Thyroid gland (tissue), 4 donors: ENCODE results near the gene ITCH. TPM values are rescaled to one million over a fixed set of nuclear protein-coding genes. Genes with fewer than 3 reads are reported as not detected.
A peak's percentile ranks its signal among the peaks of the same experiment; 100 is the strongest.

Source experiments
- DNase-seq, 2 donors: peaks; one replicate each; pipeline ENCODE4 v3.0.0-alpha.2; 2019
- H3K27ac ChIP-seq, 3 donors: fragments of 200-600 bp; sonication (generic); 1 replicate in 2 of 3; 2 replicates in 1 of 3; pipeline ENCODE4 v1.5.1; 2016 to 2019; ENCODE audit warnings: mild to moderate bottlenecking in 1 of 3, moderate library complexity in 1 of 3
- H3K27me3 ChIP-seq: fragments of 200-600 bp; sonication (generic); one replicate; pipeline ENCODE4 v1.5.1; 2019
- H3K36me3 ChIP-seq, 2 donors: fragments of 200-600 bp; sonication (generic); one replicate each; pipeline ENCODE4 v1.5.1; 2016 to 2019
- H3K4me1 ChIP-seq, 2 donors: fragments of 200-600 bp; sonication (generic); one replicate each; pipeline ENCODE4 v1.5.1; 2017 to 2019
- H3K4me3 ChIP-seq, 3 donors: fragments of 200-600 bp; sonication (generic); replicated peaks in 1 of 3; 1 replicate in 2 of 3; 2 replicates in 1 of 3; pipeline ENCODE4 v1.5.1; 2016; ENCODE audit warnings: mild to moderate bottlenecking in 1 of 3
- H3K9me3 ChIP-seq: fragments of 200-600 bp; sonication (generic); one replicate; pipeline ENCODE4 v1.5.1; 2017
- POLR2A ChIP-seq, 2 donors: fragments of 450-650 bp; IDR thresholded peaks; one replicate each; pipeline ENCODE4 v1.6.1; 2017; ENCODE audit warnings: antibody characterized with exemption in 2 of 2, mild to moderate bottlenecking in 2 of 2, moderate library complexity in 1 of 2
- WGBS, 2 donors: methylation state at CpG; one replicate each; pipeline ENCODE4 v1.1.5; 2017; 5-methylcytosine and 5-hydroxymethylcytosine counted together
- intact Hi-C: fragments of 100-400 bp; cut with DNase I; formaldehyde crosslinking; loops from one replicate; pipeline ENCODE4 v1.15.1; 2023
- total RNA-seq, 4 donors: library from RNA; depleted of rRNA; stranded (reverse); fragments of >200 nt; gene quantifications; one replicate each; pipeline ENCODE4 v1.2.3, GENCODE V29; 2016
- TF ChIP-seq, protein P1 (sequence below), 6 experiments: fragments of 200-600 bp in 3 of 6; fragments of 450-650 bp in 3 of 6; sonication (generic) in 3 of 6; IDR thresholded peaks; one replicate each; pipeline ENCODE4 v1.5.1; 2016 to 2019; ENCODE audit warnings: antibody characterized with exemption in 6 of 6, mild to moderate bottlenecking in 2 of 6, inconsistent platforms in 1 of 6, moderate library complexity in 1 of 6

ITCH gene
- total RNA-seq, 4 donors from 2014 or later = 67.5 to 120 (median 75.5) TPM

DNA sequence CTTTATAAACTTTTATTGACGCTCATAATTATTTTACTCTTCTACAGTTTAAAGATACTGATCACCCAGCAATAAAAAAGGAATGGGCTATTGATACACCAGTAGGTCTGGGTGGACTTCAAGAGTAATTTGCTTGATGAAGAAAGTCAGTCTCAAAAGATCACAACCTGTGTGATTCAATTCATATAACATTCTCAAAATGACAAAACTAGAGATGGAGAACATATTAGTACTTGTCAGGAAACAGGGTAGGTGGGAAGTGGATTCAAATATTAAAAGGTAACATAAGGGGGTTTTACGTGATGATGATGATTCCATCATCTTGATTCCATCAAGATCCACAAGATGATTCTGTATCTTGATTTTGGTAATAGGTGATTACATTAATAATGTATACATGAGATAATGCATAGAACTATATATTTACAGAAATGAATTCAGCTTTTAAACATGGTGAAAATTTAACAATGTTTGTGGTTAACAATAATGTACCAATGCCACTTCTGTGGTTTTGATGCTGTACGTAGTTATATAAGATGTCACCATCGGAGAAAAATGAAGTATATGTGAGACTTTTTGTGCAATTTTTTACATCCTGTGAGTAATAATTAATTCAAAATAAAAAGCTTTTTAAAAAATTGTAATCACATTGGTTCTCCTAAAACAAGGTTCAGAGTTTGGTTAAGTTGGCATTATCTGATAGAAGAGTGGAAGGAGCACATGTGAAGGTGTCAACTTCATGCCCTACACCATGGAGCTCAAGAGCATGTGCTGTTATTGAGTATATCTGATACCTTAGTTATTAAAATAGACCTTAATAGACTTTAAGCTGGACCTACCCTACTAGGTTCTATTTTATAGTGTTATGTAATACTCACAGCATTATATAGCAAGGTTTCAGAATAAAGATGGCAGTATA, 86.9 kb downstream of the ITCH start:
- no peak for DNase-seq
- intact Hi-C loops = no loop called here
- no peak overlapping the region for H3K27ac ChIP-seq
- H3K4me3 ChIP-seq = no peak overlapping the region
- TF ChIP-seq, protein P1, sequence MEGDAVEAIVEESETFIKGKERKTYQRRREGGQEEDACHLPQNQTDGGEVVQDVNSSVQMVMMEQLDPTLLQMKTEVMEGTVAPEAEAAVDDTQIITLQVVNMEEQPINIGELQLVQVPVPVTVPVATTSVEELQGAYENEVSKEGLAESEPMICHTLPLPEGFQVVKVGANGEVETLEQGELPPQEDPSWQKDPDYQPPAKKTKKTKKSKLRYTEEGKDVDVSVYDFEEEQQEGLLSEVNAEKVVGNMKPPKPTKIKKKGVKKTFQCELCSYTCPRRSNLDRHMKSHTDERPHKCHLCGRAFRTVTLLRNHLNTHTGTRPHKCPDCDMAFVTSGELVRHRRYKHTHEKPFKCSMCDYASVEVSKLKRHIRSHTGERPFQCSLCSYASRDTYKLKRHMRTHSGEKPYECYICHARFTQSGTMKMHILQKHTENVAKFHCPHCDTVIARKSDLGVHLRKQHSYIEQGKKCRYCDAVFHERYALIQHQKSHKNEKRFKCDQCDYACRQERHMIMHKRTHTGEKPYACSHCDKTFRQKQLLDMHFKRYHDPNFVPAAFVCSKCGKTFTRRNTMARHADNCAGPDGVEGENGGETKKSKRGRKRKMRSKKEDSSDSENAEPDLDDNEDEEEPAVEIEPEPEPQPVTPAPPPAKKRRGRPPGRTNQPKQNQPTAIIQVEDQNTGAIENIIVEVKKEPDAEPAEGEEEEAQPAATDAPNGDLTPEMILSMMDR (IDR thresholded peaks at IDR 0.05) = no peak
- no peak for TF ChIP-seq POLR2A (IDR thresholded peaks at IDR 0.05)
- WGBS, 2 donors = 91 to 96% methylated on average over 4 of the region's 4 CpGs
- H3K27me3 ChIP-seq = no peaks in the 10 kb centered on the region
- H3K4me1 ChIP-seq = no peaks in the 10 kb centered on the region
- no peaks in the 10 kb centered on the region for H3K9me3 ChIP-seq
- peaks cover 0 to 33% of the 10 kb centered on the region in 2 donors for H3K36me3 ChIP-seq

DNA sequence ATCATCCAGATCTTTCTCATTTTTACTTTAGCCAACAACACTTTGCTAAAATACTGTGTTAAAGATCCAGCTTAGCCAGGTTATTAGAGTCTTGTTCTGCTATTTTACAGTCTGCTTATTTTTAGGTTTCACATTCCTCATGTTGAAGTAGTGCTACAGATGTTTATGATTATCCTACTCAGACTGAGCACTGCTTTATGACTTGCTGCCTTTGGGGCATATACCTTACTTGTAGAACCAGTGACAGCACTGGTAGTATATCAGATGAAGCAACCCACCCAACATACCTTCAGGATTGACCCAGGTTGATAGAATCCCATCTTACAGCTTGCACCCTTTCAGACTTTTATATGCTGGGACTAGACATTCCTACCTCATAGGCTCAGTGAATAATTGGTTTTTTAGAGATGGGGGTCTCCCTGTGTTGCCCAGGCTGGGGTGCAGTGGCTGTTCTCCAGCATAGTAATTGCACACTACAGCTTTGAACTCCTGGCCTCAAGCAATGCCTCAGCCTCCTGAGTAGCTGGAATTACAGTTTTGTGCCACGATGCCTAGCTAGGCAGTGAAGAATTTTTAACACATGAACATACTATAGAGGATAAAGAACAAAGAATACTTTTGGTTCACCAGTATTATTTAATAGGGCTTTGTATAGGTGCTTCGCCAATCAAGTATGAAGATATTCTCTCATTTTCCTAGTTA, 89.4 kb downstream of the ITCH start:
- Histone ChIP-seq H3K27ac (no peak overlapping the region), H3K4me3 (no peak overlapping the region), H3K36me3 (peaks cover 0 to 19% of the 10 kb centered on the region in 2 donors), H3K4me1 (no peaks in the 10 kb centered on the region), H3K27me3 (no peaks in the 10 kb centered on the region), H3K9me3 (no peaks in the 10 kb centered on the region)
- 89 to 100% methylated on average over 2 of the region's 2 CpGs for WGBS, 2 donors
- TF ChIP-seq, protein P1 (IDR thresholded peaks at IDR 0.05) = no peak
- no peak for TF ChIP-seq POLR2A (IDR thresholded peaks at IDR 0.05)
- intact Hi-C loops = no loop called here
- DNase-seq = no peak

DNA sequence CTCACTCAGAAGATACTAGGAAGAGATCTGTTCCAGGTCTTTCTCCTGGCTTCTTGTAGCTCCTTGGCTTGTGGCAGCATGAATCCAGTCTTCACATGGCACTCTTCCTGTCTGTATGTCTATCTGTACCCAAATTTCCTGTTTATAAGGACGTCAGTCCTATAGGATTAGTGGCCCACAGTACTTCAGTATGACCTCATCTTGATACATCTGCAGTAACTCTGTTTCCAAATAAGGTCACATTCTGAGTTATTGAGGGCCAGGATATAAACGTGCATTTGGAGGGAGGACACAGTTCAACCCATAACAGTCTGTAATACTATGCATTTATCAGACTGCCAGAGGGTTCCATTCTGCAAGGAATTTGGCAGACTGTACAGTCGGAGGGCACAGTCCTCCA, 95.6 kb downstream of the ITCH start:
- peaks cover 0 to 21% of the 10 kb centered on the region in 2 donors for H3K36me3 ChIP-seq
- intact Hi-C loops = no loop called here

DNA sequence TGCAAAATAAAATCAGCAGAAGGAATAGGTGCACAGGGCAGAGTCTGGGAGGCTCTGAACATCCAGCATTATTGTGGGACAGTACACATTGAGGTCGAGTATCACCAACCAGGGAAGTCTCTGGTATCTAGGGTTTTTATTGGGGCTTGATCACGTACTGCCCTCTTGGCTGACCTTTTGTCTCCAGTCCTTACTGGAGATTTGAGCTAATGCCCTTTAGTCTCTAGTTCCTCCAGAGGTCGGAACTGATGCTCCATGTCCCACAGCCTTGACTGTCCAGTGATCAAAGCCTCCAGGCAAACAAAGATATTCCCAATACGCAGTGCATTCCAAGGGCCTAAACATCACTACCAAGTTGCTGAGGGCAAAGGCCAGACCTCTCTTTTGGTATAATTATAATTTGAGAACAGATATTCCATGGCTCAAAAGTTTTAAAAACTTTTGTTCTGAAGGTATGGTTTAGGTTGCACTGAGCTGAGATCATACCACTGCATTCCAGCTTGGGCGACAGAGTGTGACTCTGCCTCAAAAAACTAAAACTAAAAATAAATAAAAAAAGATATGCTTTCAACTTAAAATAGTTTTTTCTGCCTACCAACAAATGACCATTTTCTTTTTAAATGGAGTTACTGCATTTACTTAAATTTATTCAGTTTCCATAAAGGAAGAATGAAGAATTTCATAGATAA, 96.3 kb downstream of the ITCH start:
- peaks cover 4 to 5% of the 10 kb centered on the region in 2 donors for H3K4me1 ChIP-seq
- WGBS, 2 donors = 87 to 89% methylated on average over 5 of the region's 5 CpGs
- peak in 1 of 2 donors; percentile 38 for DNase-seq
- TF ChIP-seq, protein P1 (IDR thresholded peaks at IDR 0.05) = no peak
- TF ChIP-seq POLR2A (IDR thresholded peaks at IDR 0.05) = no peak
- no peak overlapping the region for H3K4me3 ChIP-seq
- peak overlapping the region; percentile 47 to 68 (median 56) for H3K27ac ChIP-seq
- H3K9me3 ChIP-seq = no peaks in the 10 kb centered on the region
- peaks cover 0 to 22% of the 10 kb centered on the region in 2 donors for H3K36me3 ChIP-seq
- no peaks in the 10 kb centered on the region for H3K27me3 ChIP-seq
- intact Hi-C loops = no loop called here

More for the DNA sequence above, 95.6 kb downstream of the ITCH start:
- Histone ChIP-seq H3K4me1 (peaks cover 4 to 5% of the 10 kb centered on the region in 2 donors), H3K9me3 (no peaks in the 10 kb centered on the region), H3K27me3 (no peaks in the 10 kb centered on the region), H3K4me3 (no peak overlapping the region), H3K27ac (peak overlapping the region in 1 of 3 donors; percentile 12)
- TF ChIP-seq POLR2A (IDR thresholded peaks at IDR 0.05) = no peak
- WGBS, 2 donors = 82 to 85% methylated on average over 3 of the region's 3 CpGs
- DNase-seq = no peak

DNA sequence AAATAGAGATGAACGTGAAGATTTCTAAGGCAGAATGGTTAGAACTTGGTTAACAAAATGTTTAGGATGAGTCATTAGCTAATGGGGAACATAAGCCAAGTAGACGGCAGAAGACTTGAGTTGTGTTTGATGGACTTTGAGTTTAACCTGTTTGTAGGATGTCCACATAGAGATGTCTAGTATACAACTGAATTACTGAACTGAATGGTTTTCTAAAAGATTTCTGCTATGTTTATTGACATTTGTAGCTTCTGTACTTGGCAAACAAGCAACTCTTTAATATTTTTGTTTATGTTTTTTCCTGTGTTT, 98.7 kb downstream of the ITCH start:
- Histone ChIP-seq H3K36me3 (peaks cover 0 to 25% of the 10 kb centered on the region in 2 donors), H3K9me3 (no peaks in the 10 kb centered on the region), H3K4me3 (no peak overlapping the region), H3K27me3 (no peaks in the 10 kb centered on the region), H3K27ac (no peak overlapping the region), H3K4me1 (peaks cover 4 to 5% of the 10 kb centered on the region in 2 donors)
- TF ChIP-seq POLR2A (IDR thresholded peaks at IDR 0.05) = no peak
- TF ChIP-seq, protein P1 (IDR thresholded peaks at IDR 0.05) = no peak
- 86 to 88% methylated on average over 2 of the region's 2 CpGs for WGBS, 2 donors
- DNase-seq = no peak
- intact Hi-C loops = no loop called here
